Neutrophil (primary cell): ENCODE results near the gene SLX9.

Source experiments
- H3K27ac ChIP-seq: fragments of 200-600 bp; sonication (generic); 2 replicates; pipeline ENCODE4 v1.5.1; 2016; ENCODE audit warnings: mild to moderate bottlenecking, moderate library complexity
- H3K27me3 ChIP-seq: fragments of 200-600 bp; sonication (generic); 2 replicates; pipeline ENCODE4 v1.6.0; 2016; ENCODE audit warnings: mild to moderate bottlenecking
- H3K36me3 ChIP-seq: fragments of 200-600 bp; sonication (generic); 2 replicates; pipeline ENCODE4 v1.5.1; 2017
- H3K4me1 ChIP-seq, 2 experiments: fragments of 200-600 bp in 1 of 2; sonication (generic) in 1 of 2; 1 replicate in 1 of 2; 2 replicates in 1 of 2; pipeline versions ENCODE4 v1.5.1 to v1.6.1; 2013 to 2016; ENCODE audit warnings: low read depth in 1 of 2, low read length in 1 of 2, mild to moderate bottlenecking in 1 of 2, moderate library complexity in 1 of 2; ENCODE audit not compliant: control insufficient read depth in 1 of 2, insufficient read depth in 1 of 2
- H3K4me3 ChIP-seq, 2 experiments: fragments of 200-600 bp in 1 of 2; sonication (generic) in 1 of 2; 1 replicate in 1 of 2; 2 replicates in 1 of 2; pipeline ENCODE4 v1.5.1; 2013 to 2016; ENCODE audit warnings: low read depth in 1 of 2, low read length in 1 of 2, mild to moderate bottlenecking in 1 of 2, moderate library complexity in 1 of 2
- H3K9me3 ChIP-seq: fragments of 200-600 bp; sonication (generic); 2 replicates; pipeline ENCODE4 v1.5.1; 2016
- CTCF ChIP-seq: fragments of 200-600 bp; sonication (generic); IDR thresholded peaks from 2 replicates; pipeline ENCODE4 v1.5.1; 2016; ENCODE audit warnings: antibody characterized with exemption

The SLX9 gene

GRCh38 chr21:44955798-44956175 lies 16.0 kb downstream of the SLX9 start:
- no peak for TF ChIP-seq CTCF
- Histone ChIP-seq H3K27me3 (no peaks in the 10 kb centered on the region), H3K4me3 (no peak overlapping the region), H3K36me3 (peaks cover 15% of the 10 kb centered on the region), H3K27ac (no peak overlapping the region), H3K9me3 (no peaks in the 10 kb centered on the region), H3K4me1 (no peaks in the 10 kb centered on the region)

GRCh38 chr21:44956356-44957046 lies 16.7 kb downstream of the SLX9 start:
- H3K36me3 ChIP-seq = peaks cover 15% of the 10 kb centered on the region
- H3K27me3 ChIP-seq = no peaks in the 10 kb centered on the region
- TF ChIP-seq CTCF = no peak
- H3K27ac ChIP-seq = no peak overlapping the region
- H3K9me3 ChIP-seq = no peaks in the 10 kb centered on the region
- no peaks in the 10 kb centered on the region for H3K4me1 ChIP-seq
- H3K4me3 ChIP-seq = no peak overlapping the region

- Histone ChIP-seq H3K27me3 (no peaks in the 10 kb centered on the region), H3K36me3 (peaks cover 15% of the 10 kb centered on the region), H3K27ac (no peak overlapping the region), H3K4me3 (no peak overlapping the region), H3K9me3 (no peaks in the 10 kb centered on the region), H3K4me1 (no peaks in the 10 kb centered on the region)
- TF ChIP-seq CTCF = no peak
Measured at GRCh38 chr21:44957047-44957831, 17.4 kb downstream of the SLX9 start.

- Histone ChIP-seq H3K36me3 (peaks cover 15% of the 10 kb centered on the region), H3K27ac (no peak overlapping the region), H3K9me3 (no peaks in the 10 kb centered on the region), H3K27me3 (no peaks in the 10 kb centered on the region), H3K4me3 (no peak overlapping the region), H3K4me1 (no peaks in the 10 kb centered on the region)
- TF ChIP-seq CTCF = no peak
Measured at GRCh38 chr21:44957901-44958451, 18.1 kb downstream of the SLX9 start.

GRCh38 chr21:44958471-44959191 lies 18.8 kb downstream of the SLX9 start:
- no peak overlapping the region for H3K4me3 ChIP-seq
- no peaks in the 10 kb centered on the region for H3K9me3 ChIP-seq
- H3K4me1 ChIP-seq = no peaks in the 10 kb centered on the region
- H3K27me3 ChIP-seq = no peaks in the 10 kb centered on the region
- no peak for TF ChIP-seq CTCF
- peaks cover 15% of the 10 kb centered on the region for H3K36me3 ChIP-seq
- no peak overlapping the region for H3K27ac ChIP-seq
